Measurements from ENCODE around the gene ARID5B. TPM values are rescaled to one million over a fixed set of nuclear protein-coding genes. Genes with fewer than 3 reads are reported as not detected.

ARID5B gene
- total RNA-seq, 1 donor from 2014 or later: 22.8 TPM

DNA sequence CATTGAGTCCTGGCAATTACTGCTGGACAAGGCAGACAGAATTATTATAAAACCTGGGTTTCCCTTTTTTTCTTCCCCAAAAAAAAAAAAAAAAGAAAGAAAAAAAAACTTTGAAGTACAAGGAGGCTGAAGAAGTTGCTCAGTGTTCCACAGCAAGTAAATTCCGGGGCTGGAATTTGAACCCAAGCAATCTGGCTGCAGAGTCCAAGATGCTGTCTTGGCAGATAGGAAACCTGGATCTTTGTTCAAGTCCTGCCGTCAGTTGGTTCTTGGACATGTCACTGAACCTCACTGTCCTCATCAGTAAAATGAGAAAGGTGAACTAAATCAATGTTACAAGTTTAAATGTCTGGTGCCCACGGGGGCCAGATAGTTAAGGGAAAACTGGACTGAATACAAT, 35.3 kb downstream of the ARID5B start:
- no peak for TF ChIP-seq CTCF (conservative IDR thresholded peaks at IDR 0.05; ENCODE audit: low read depth, low read length)
- no peak for DNase-seq (ENCODE audit: low read depth)
- no peak overlapping the region for H3K4me3 ChIP-seq (ENCODE audit: low read depth, low read length)

DNA sequence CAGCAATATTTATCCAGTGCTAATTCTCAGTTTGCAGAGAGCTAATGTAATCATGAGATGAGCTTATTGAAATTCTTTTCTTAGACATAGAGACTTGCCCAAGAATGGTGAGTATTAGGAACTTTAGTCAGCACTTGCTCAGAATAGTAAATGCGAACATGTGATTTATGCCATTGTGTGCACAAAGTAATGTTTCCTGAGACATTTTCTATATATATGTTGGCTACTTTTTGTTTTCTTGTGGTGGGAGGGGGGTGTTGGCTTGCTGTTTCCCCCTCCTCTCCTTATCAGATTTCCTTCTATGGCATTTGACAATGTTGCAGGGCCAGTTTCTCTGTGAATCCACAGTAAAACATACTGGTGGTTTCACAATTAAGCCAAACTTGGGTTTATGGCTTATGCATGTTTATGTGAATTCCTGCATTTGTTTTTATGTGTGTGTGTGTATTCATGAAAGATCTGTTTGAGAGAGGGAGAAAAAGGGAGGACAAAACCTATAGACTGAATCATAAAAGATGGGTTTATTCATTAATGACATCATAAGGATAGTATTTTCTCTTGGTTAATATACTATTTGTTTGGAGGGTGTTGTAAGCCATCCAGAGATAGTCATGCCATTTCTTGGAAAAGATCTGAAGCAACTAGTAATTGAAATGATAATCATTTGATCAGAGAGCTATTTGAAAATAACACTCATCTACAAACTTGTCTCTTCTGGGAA, 36.3 kb downstream of the ARID5B start:
- DNase-seq (ENCODE audit: low read depth): no peak
- TF ChIP-seq CTCF (conservative IDR thresholded peaks at IDR 0.05; ENCODE audit: low read depth, low read length): no peak
- H3K4me3 ChIP-seq (ENCODE audit: low read depth, low read length): no peak overlapping the region

DNA sequence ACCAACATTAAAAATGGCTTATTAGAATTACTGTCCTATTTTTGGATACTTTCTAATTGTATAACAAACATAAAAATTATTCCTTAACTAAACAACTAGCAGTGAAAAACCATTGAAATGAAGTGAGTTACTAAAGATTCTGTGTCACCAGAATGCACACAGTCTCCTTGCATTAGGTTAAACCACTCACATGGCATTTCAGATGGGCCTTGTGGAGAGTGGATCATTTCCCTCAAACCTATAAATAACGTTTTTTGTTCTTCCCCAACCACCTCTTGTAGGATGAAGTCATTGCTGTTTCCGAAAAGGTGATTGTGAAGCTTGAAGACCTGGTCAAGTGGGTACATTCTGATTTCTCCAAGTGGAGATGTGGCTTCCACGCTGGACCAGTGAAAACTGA, 38.4 kb downstream of the ARID5B start:
- no peak for TF ChIP-seq CTCF (conservative IDR thresholded peaks at IDR 0.05; ENCODE audit: low read depth, low read length)

GRCh38 chr10:61941202-61941681, 39.7 kb downstream of the ARID5B start:
- no peak for TF ChIP-seq CTCF (conservative IDR thresholded peaks at IDR 0.05; ENCODE audit: low read depth, low read length)
- DNase-seq (ENCODE audit: low read depth): no peak
- no peak overlapping the region for H3K4me3 ChIP-seq (ENCODE audit: low read depth, low read length)

More for the DNA sequence above, 38.4 kb downstream of the ARID5B start:
- no peak overlapping the region for H3K4me3 ChIP-seq (ENCODE audit: low read depth, low read length)
- no peak for DNase-seq (ENCODE audit: low read depth)

- no peak overlapping the region for H3K4me3 ChIP-seq (ENCODE audit: low read depth, low read length)
- TF ChIP-seq CTCF (conservative IDR thresholded peaks at IDR 0.05; ENCODE audit: low read depth, low read length): no peak
- DNase-seq (ENCODE audit: low read depth): no peak
Measured at GRCh38 chr10:61942604-61943461, 41.3 kb downstream of the ARID5B start.

- no peak overlapping the region for H3K4me3 ChIP-seq (ENCODE audit: low read depth, low read length)
- no peak for DNase-seq (ENCODE audit: low read depth)
- TF ChIP-seq CTCF (conservative IDR thresholded peaks at IDR 0.05; ENCODE audit: low read depth, low read length): peak; percentile 6
Measured at GRCh38 chr10:61943674-61944378, 42.3 kb downstream of the ARID5B start.
